MCF 10A (cell line): ENCODE measurements around the gene NUDT4. TPM values are rescaled to one million over a fixed set of nuclear protein-coding genes. Genes with fewer than 3 reads are reported as not detected.
"Not testable (repeated sequence)": the region's sequence is repeated elsewhere in the genome, so short reads cannot be mapped to it uniquely, and the experiment has no call there.

Experiments used
- BruUV-seq: library from RNA; stranded (reverse); fragments of 400-500 nt; replicated peaks from 2 replicates; lab custom pipeline; 2021; lab: Mats Ljungman, UMichigan
- CTCF ChIA-PET: fragments of 300-600 bp; sonication (Branson Sonifier 250); formaldehyde crosslinking; extraction: SDS; loops from one replicate; lab custom pipeline; 2021; ENCODE audit warnings: antibody characterized with exemption, inconsistent platforms; lab: Yijun Ruan, JAX
- POLR2A ChIA-PET: fragments of 300-600, 350-650 bp; sonication (Branson Sonifier 250); formaldehyde crosslinking; extraction: SDS; loops from one replicate; lab custom pipeline; 2020; ENCODE audit warnings: antibody characterized with exemption, inconsistent platforms; lab: Yijun Ruan, JAX
- DNase-seq: peaks from one replicate; pipeline ENCODE4 v3.0.0-alpha.2; 2018; ENCODE audit not compliant: unreplicated experiment
- H3K27ac Mint-ChIP-seq: one replicate; pipeline ENCODE4 v1.8.0; 2022; ENCODE audit warnings: mild to moderate bottlenecking, low read depth, mixed read lengths; ENCODE audit not compliant: unreplicated experiment
- H3K27me3 Mint-ChIP-seq: one replicate; pipeline ENCODE4 v1.8.0; 2022; ENCODE audit warnings: mixed read lengths; ENCODE audit not compliant: insufficient read depth, unreplicated experiment
- H3K36me3 Mint-ChIP-seq: one replicate; pipeline ENCODE4 v1.8.0; 2022; ENCODE audit warnings: mild to moderate bottlenecking, moderate library complexity, mixed read lengths; ENCODE audit not compliant: insufficient read depth, unreplicated experiment
- H3K4me1 Mint-ChIP-seq: one replicate; pipeline ENCODE4 v1.8.0; 2022; ENCODE audit warnings: mixed read lengths; ENCODE audit not compliant: insufficient read depth, unreplicated experiment
- H3K4me3 Mint-ChIP-seq: one replicate; pipeline ENCODE4 v1.8.0; 2022; ENCODE audit warnings: mild to moderate bottlenecking, moderate library complexity, mixed read lengths; ENCODE audit not compliant: unreplicated experiment
- H3K9me3 Mint-ChIP-seq: one replicate; pipeline ENCODE4 v1.8.0; 2022; ENCODE audit warnings: mixed read lengths; ENCODE audit not compliant: unreplicated experiment
- CTCF ChIP-seq: fragments of 200-600 bp; IDR thresholded peaks from one replicate; pipeline ENCODE4 v1.8.0; 2022; ENCODE audit warnings: antibody characterized with exemption, mild to moderate bottlenecking; ENCODE audit not compliant: unreplicated experiment
- intact Hi-C: fragments of 100-400 bp; cut with micrococcal nuclease; formaldehyde crosslinking; loops from 2 replicates; pipeline ENCODE4 v1.14.1; 2022
- total RNA-seq: library from RNA; stranded (reverse); gene quantifications from 2 replicates; pipeline ENCODE4 v1.2.3, GENCODE V29; 2022

Gene NUDT4
- total RNA-seq, 1 experiment from 2014 or later = 79.8 TPM

GRCh38 chr12:93407054-93407962 is 29.6 kb downstream of the NUDT4 start:
- DNase-seq = no peak
- no TSS peak for BruUV-seq
- no peaks in the 10 kb centered on the region for H3K9me3 Mint-ChIP-seq
- no peak for TF ChIP-seq CTCF
- peaks cover 68% of the 10 kb centered on the region for H3K36me3 Mint-ChIP-seq
- no peak overlapping the region for H3K27ac Mint-ChIP-seq
- peaks cover 1% of the 10 kb centered on the region for H3K4me1 Mint-ChIP-seq
- ChIA-PET POLR2A (interaction anchor here (0.8 to 1.1 kb wide), 3 partner anchors 10 to 478 kb away, joined by 3 read pairs; partner anchors contain the start of gene EEA1), CTCF (interaction anchor here (0.9 to 4.3 kb wide), 4 partner anchors 12 to 420 kb away, joined by 3 to 29 read pairs (median 4); no protein-coding TSS in a partner anchor)
- no peaks in the 10 kb centered on the region for H3K27me3 Mint-ChIP-seq
- no peak overlapping the region for H3K4me3 Mint-ChIP-seq
- intact Hi-C loops = no loop called here

DNA sequence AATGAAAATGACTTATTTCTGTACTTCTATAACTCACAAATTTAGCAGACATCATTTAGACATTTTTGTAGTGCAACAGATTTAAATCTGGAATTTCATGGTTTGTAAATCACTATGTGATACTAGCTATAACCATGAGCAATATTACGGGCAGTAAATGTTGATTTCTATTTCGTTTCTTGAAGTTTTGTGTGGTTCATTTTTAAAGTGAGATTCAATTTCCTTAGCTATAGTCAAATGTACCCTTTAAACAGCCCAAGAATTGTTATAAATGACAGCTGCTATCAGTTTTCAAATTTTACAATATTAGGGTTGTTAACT is 30.2 kb downstream of the NUDT4 start:
- no peak overlapping the region for H3K27ac Mint-ChIP-seq
- DNase-seq = no peak
- intact Hi-C loops = no loop called here
- no peak for TF ChIP-seq CTCF
- no peaks in the 10 kb centered on the region for H3K9me3 Mint-ChIP-seq
- H3K4me1 Mint-ChIP-seq = peaks cover 7% of the 10 kb centered on the region
- peaks cover 61% of the 10 kb centered on the region for H3K36me3 Mint-ChIP-seq
- POLR2A ChIA-PET = interaction anchor here (0.8 to 1.1 kb wide), 2 partner anchors 24 to 479 kb away, joined by 3 read pairs; partner anchors contain the start of gene EEA1
- no peaks in the 10 kb centered on the region for H3K27me3 Mint-ChIP-seq
- no peak overlapping the region for H3K4me3 Mint-ChIP-seq
- CTCF ChIA-PET = interaction anchor here (0.8 to 4.3 kb wide), 5 partner anchors 10 to 420 kb away, joined by 3 to 29 read pairs (median 3); no protein-coding TSS in a partner anchor
- BruUV-seq = no TSS peak

- intact Hi-C loops = no loop called here
- H3K4me1 Mint-ChIP-seq = peaks cover 16% of the 10 kb centered on the region
- ChIA-PET POLR2A (interaction anchor here (0.7 to 3.4 kb wide), 3 partner anchors 11 to 1518 kb away, joined by 3 to 13 read pairs (median 3); no protein-coding TSS in a partner anchor), CTCF (interaction anchor here (0.6 to 4.3 kb wide), 6 partner anchors 11 to 693 kb away, joined by 3 to 29 read pairs (median 4); no protein-coding TSS in a partner anchor)
- BruUV-seq = no TSS peak
- H3K36me3 Mint-ChIP-seq = peaks cover 53% of the 10 kb centered on the region
- no peak for TF ChIP-seq CTCF
- H3K4me3 Mint-ChIP-seq = no peak overlapping the region
- no peak overlapping the region for H3K27ac Mint-ChIP-seq
- H3K9me3 Mint-ChIP-seq = no peaks in the 10 kb centered on the region
- H3K27me3 Mint-ChIP-seq = no peaks in the 10 kb centered on the region
- no peak for DNase-seq
Measured at GRCh38 chr12:93408813-93409212, 31.1 kb downstream of the NUDT4 start.

GRCh38 chr12:93409343-93410187 is 31.8 kb downstream of the NUDT4 start:
- H3K36me3 Mint-ChIP-seq = peaks cover 45% of the 10 kb centered on the region
- H3K4me3 Mint-ChIP-seq, H3K9me3 Mint-ChIP-seq, H3K27me3 Mint-ChIP-seq, DNase-seq: not testable (repeated sequence)
- intact Hi-C loops = loop anchor here (10.0 kb wide), 1 partner anchor 695 kb away; no protein-coding TSS in a partner anchor
- peak overlapping the region; percentile 9 for H3K27ac Mint-ChIP-seq
- TSS peak; percentile 82 for BruUV-seq
- peaks cover 21% of the 10 kb centered on the region for H3K4me1 Mint-ChIP-seq
- CTCF ChIA-PET = interaction anchor here (0.6 to 4.3 kb wide), 6 partner anchors 11 to 692 kb away, joined by 3 to 29 read pairs (median 3); no protein-coding TSS in a partner anchor
- POLR2A ChIA-PET = interaction anchor here (0.6 to 3.4 kb wide), 5 partner anchors 12 to 1519 kb away, joined by 3 to 13 read pairs (median 3); no protein-coding TSS in a partner anchor

DNA sequence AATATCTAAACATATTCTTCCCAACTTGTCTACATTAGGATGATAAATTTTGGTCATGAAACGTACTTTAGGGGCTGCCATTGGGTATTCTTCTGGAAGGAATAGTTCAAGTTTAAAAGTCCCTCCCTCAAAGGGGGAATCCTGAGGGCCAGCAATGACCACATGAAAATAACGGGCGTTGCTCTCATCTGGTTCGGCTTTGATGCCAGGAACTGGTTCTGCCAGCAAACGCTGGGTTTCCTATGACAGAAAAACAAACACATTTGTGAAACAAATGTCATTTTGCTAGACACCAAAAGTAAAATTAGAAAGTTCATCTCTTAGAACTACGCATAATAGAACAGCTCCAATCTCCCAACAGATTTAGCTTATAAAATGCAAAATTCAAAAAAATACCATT is 33.3 kb downstream of the NUDT4 start:
- BruUV-seq, H3K27ac Mint-ChIP-seq, DNase-seq, H3K27me3 Mint-ChIP-seq, H3K9me3 Mint-ChIP-seq, H3K4me3 Mint-ChIP-seq: not testable (repeated sequence)
- ChIA-PET CTCF (interaction anchor here (0.5 to 4.3 kb wide), 3 partner anchors 9 to 626 kb away, joined by 3 to 29 read pairs (median 5); no protein-coding TSS in a partner anchor), POLR2A (interaction anchor here (1.3 to 3.4 kb wide), 3 partner anchors 9 to 23 kb away, joined by 3 to 13 read pairs (median 5); no protein-coding TSS in a partner anchor)
- Mint-ChIP-seq H3K36me3 (peaks cover 34% of the 10 kb centered on the region), H3K4me1 (peaks cover 29% of the 10 kb centered on the region)
- intact Hi-C loops = loop anchor here (10.0 kb wide), 1 partner anchor 694 kb away; no protein-coding TSS in a partner anchor

DNA sequence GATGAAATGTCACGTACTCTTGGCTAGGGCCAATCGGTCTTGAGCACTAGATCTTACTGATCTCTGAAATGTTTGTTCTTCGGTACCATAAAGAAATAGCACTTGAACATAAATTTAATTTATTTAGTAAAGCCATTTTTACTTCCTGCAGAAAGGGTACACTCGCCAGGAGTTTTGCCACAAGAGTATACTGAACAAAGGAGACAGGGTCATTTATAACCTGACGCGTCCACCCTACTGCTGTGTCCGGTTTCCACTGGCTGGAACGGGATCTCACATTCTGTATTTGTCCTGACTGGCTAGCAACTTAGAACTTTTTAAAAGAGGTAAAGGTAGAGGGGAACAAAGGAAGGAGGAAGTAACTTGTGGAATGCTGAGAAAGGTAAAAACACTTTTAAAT is 34.7 kb downstream of the NUDT4 start:
- H3K9me3 Mint-ChIP-seq, DNase-seq, H3K27me3 Mint-ChIP-seq, BruUV-seq, H3K4me3 Mint-ChIP-seq: not testable (repeated sequence)
- CTCF ChIA-PET = interaction anchor here (1.5 kb wide), 1 partner anchor 425 kb away, joined by 4 read pairs; no protein-coding TSS in a partner anchor
- intact Hi-C loops = loop anchor here (10.0 kb wide), 1 partner anchor 692 kb away; no protein-coding TSS in a partner anchor
- Mint-ChIP-seq H3K36me3 (peaks cover 22% of the 10 kb centered on the region), H3K27ac (peak overlapping the region; percentile 56), H3K4me1 (peaks cover 37% of the 10 kb centered on the region)
- POLR2A ChIA-PET = interaction anchor here (1.5 kb wide), 1 partner anchor 409 kb away, joined by 3 read pairs; no protein-coding TSS in a partner anchor
